Stimulated activated CD8-positive, alpha-beta memory T cell treated with anti-CD3 and anti-CD28 coated beads, Interleukin-7, amount 100 ng/mL, for 48 hours (primary cell): ENCODE results near the gene TENM4.
"Not testable (repeated sequence)": the region's sequence is repeated elsewhere in the genome, so short reads cannot be mapped to it uniquely, and the experiment has no call there.

Source experiments
- DNase-seq, 2 donors: peaks; one replicate each; pipeline ENCODE4 v3.0.0-alpha.2; 2020; ENCODE audit warnings: low read depth in 1 of 2; ENCODE audit errors: extremely low read depth in 1 of 2

TENM4 gene

GRCh38 chr11:79006854-79007253, 434.0 kb downstream of the TENM4 start:
- no peak for DNase-seq

GRCh38 chr11:78996007-78996406, 444.8 kb downstream of the TENM4 start:
- DNase-seq, result no peak

DNA sequence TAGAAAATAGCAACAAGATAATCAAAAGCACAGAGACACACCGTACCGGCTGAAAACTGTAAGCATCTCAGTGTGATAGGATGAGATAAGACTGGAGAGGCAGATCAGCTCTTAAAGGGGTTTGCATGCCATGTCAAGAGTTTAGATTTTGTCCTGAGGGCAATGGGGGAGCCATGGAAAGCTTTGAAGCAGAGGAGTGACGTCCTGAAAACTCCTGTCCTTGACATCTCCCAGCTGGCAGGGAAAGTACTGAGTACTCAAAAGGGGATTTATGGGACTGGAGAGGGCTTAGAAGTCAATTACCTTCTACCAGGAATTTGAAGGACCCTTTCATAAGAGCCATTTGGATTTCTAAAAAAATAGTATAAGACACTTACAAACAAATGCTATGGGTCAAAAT, 445.7 kb downstream of the TENM4 start:
- no peak for DNase-seq

DNA sequence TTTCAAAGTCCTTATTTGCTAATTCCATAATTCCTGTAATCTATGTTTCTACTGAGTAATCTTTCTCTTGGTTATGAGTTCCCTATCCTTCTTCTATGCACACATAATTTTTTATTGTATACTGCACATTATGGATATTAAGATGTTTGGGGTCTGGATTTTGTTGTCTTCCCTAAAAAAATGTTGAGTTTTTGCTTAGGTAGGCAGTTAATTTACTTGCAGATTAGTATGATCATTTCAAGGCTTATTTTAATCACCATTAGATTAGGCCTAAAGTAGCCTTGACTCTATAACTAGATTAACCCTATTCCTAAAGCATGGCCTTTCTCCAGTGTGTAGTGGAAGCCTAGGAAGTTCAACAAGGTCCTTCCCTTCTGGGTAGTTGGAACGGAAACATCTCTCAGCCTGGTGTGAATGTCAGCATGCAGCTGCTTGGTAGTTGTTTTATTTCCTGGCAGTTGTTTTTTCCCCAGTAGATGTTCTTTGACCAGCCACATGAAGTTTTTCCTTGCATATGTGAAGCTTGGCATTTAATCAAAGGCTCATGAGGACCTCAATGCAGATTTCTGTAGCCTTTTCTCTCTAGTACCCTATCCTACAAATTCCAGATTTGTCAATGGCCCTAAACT, 446.9 kb downstream of the TENM4 start:
- no peak for DNase-seq

DNA sequence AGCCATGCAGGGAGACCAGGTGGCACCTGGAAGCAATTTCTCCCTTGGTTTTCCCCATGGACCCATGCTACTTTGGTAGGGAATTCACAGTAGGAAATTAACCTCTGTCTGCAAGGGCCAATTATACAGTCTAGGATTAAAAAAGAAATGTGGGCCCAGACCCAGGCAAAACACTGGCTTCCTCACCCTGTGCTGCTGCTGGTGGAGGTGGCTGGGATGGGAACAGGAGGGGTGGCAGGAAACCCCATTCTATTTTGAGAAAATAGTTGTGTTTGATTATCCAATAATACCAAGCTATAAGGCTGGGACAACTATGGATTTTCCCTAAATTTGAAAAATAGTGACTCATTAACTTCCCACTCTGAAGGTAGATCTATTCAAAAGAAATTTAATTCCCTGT, 449.1 kb downstream of the TENM4 start:
- no peak for DNase-seq

GRCh38 chr11:78990261-78990660, 450.6 kb downstream of the TENM4 start:
- no peak for DNase-seq

DNA sequence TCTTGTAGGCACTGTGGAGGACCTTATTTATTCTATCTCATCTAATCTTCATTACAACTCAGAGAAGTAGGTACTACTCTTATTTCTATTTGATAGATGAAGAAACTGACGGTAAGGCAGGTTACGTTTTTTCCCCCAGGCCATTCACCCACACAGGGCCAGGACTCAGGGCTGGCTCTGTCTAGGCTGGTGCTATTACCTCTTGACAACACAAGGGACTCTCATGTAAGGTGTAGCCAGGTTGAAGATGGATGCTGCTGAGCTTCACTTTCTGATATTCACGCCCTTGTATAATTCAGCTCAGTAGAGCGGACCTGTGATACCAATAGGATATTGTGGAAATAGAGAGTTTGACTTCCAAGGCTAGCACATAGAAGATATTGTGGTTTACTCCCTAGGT, 453.1 kb downstream of the TENM4 start:
- DNase-seq, result no peak

- DNase-seq, result no peak
Measured at GRCh38 chr11:78986305-78986704, 454.5 kb downstream of the TENM4 start.

- DNase-seq, result no peak
Measured at GRCh38 chr11:78985663-78986062, 455.2 kb downstream of the TENM4 start.

GRCh38 chr11:78982473-78982872, 458.4 kb downstream of the TENM4 start:
- DNase-seq, result no peak

GRCh38 chr11:78981153-78981552, 459.7 kb downstream of the TENM4 start:
- no peak for DNase-seq

- no peak for DNase-seq
Measured at GRCh38 chr11:78978831-78979230, 462.0 kb downstream of the TENM4 start.

GRCh38 chr11:78977848-78978247, 463.0 kb downstream of the TENM4 start:
- DNase-seq, result not testable (repeated sequence)

DNA sequence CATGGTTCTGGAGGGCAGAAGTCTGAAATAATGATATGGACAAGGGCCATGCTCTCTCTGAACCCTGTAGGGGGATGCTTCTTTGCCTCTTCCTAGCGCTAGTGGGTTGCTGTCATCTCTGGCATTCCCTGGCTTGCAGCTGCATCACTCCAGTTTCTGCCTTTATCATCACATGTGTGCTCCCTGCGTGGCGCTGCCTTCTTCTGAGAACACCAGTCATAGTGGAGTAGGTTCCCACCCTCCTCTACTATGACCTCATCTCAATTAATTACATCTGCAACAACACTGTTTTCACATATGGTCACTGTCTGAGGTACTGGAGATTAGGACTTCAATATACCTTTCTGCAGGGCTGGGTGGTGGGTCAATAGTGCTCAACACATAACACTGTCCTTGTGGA, 463.8 kb downstream of the TENM4 start:
- no peak for DNase-seq

DNA sequence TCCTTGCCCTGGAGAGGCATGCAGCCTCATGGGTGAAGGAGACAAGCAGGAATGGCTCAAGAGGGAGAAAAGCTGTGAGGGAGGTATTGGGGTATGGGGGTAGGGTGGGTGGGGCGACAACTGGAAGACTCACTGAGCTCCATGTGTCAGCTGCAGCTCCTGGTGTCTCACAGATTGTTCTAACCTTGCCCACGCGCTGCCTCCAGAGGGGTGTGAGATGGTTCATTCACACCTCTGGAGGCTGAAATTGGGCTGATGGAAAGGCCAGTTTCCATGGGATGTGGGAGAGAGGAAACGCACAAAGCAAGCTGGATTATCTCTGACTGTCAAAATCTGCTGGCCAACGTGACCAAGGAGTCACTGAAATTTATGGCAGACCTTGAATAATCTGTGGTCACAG, 465.7 kb downstream of the TENM4 start:
- DNase-seq, result no peak

DNA sequence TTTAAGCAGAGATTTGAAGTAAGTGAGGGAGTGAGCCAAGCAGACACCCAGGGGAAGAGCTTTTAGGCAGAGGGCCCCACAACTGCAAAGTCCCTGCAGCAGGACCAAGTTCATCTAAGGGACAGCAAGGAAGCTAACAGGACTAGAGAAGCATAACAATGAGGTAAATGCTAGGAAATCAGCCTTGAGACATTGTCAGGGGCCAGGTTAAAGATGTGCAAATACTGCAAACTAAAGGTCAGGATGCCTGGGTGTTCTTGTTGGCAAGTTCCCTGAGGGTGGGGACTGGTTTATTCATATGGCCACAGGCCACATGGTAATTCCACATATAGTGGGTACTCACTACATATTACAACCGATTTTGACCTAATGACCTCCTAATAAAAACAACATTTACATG, 467.0 kb downstream of the TENM4 start:
- DNase-seq, result no peak

GRCh38 chr11:78972590-78972989, 468.2 kb downstream of the TENM4 start:
- no peak for DNase-seq

GRCh38 chr11:78972177-78972576, 468.7 kb downstream of the TENM4 start:
- DNase-seq, result no peak

GRCh38 chr11:78967811-78968210, 473.0 kb downstream of the TENM4 start:
- no peak for DNase-seq

DNA sequence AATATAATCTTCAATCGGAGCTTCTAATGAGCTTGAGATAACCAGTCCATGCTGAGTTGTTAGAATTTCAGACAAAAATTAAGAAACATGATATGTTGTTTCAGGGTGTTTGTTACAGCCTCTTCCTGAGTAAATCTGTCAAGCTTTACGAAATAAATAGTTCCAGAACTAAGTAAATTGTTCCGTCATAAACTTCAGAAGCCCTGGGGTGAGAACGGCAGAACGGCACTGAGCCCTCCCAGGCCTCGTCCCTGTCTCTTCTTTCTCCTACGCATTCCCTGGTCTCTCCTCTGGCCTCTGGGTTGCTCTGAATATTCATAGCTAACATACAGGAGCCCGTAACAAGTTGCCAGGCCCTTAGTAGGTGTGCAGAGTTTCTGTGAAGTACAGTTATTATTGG, 475.4 kb downstream of the TENM4 start:
- DNase-seq, result no peak

DNA sequence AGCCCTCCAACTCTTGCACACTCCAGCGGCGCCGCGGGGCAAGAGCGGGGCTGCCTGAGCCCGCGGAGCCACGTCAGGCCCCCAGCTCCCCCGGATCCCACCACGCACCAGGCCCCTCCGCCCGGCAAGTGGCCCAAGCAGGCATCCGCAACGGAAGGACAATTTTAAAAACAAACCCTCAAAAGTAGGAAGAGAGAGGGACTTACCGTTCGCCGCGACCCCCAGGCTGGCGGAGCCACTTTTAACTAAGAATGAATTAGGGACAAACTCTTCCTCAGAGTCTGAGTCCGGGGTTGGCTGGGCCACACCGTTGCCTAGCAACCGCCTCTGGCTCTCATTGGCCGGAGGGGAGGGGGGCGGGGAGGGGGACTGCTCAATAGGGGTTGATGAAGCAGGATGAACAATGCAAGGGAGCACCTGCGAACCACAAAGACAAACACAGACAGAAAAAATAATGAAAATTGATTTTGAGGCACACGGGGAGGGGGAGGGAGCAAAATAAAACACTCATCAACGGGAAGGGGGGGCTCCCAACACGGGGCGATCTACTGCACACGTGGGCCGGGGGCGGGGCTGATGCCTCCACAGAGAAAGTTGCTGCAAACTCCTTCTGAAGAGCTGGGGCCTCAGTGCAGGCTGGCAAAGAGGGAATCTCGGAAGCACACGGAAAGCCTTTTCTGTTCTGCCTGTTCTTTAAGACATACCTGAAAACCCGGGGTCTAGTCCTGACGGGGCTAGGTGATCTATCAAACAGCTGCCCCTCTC, 478.7 kb downstream of the TENM4 start:
- DNase-seq, result no peak

GRCh38 chr11:78961247-78961646, 479.6 kb downstream of the TENM4 start:
- DNase-seq, result no peak

- no peak for DNase-seq
Measured at GRCh38 chr11:78958444-78958843, 482.4 kb downstream of the TENM4 start.
